ENCODE data around the gene LPAR3.

DNA sequence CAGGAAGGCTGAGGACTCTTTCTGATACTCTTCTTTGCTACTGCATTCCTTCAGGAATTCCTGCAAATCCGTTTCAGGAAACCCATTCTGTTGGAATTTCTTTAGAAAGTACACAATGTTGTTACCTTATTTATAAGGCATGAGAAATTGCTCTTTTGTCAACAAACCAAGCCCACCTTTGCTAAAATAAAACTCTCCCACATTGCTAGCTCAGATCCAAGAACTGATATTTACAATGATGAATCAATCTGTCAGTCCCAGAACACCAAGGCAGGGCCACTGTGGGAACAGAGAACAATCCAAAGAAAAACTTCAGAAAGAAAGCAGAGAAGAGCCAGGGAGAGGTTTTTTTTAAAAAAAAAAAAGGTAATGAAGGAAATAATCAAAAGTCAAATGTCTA lies 36.6 kb upstream of the LPAR3 start:
- TF ChIP-seq ZNF274 (IDR thresholded peaks at IDR 0.05; ENCODE audit: low read depth, low read length): no peak
- TF ChIP-seq YY1 (IDR thresholded peaks at IDR 0.05; ENCODE audit: insufficient read depth, insufficient read length): no peak

Data from NT2/D1 (cell line).